Trophoblast cell (in vitro differentiated cells and primary cell): ENCODE measurements around the gene YPEL4.
A peak's percentile ranks its signal among the peaks of the same experiment; 100 is the strongest.

Source experiments
- DNase-seq, 2 donors: peaks; one replicate each; pipeline ENCODE4 v3.0.0-alpha.2; 2016
- H2AFZ ChIP-seq: 2 replicates; pipeline ENCODE4 v1.6.1; 2013; ENCODE audit warnings: low read length, moderate library complexity, mild to moderate bottlenecking; ENCODE audit not compliant: insufficient read depth, poor library complexity
- H2AK5ac ChIP-seq: 2 replicates; pipeline ENCODE4 v1.6.1; 2013; ENCODE audit warnings: mild to moderate bottlenecking, low read length
- H2BK120ac ChIP-seq: 2 replicates; pipeline ENCODE4 v1.6.1; 2013; ENCODE audit warnings: low read length, mild to moderate bottlenecking, moderate library complexity; ENCODE audit not compliant: insufficient read depth, poor library complexity
- H2BK12ac ChIP-seq: 2 replicates; pipeline ENCODE4 v1.6.1; 2013; ENCODE audit warnings: mild to moderate bottlenecking, low read length, moderate library complexity
- H2BK5ac ChIP-seq: 2 replicates; pipeline ENCODE4 v1.6.1; 2013; ENCODE audit warnings: low read length, low read depth, moderate library complexity, mild to moderate bottlenecking; ENCODE audit not compliant: poor library complexity
- H3K14ac ChIP-seq: 2 replicates; pipeline ENCODE4 v1.6.1; 2013; ENCODE audit warnings: mild to moderate bottlenecking, low read length
- H3K18ac ChIP-seq: 2 replicates; pipeline ENCODE4 v1.6.1; 2013; ENCODE audit warnings: mild to moderate bottlenecking, low read length
- H3K23ac ChIP-seq: 2 replicates; pipeline ENCODE4 v1.6.1; 2013; ENCODE audit warnings: low read length
- H3K27ac ChIP-seq: 2 replicates; pipeline ENCODE4 v1.5.1; 2013; ENCODE audit warnings: low read depth, mild to moderate bottlenecking, inconsistent platforms, low read length, moderate library complexity
- H3K27me3 ChIP-seq: 2 replicates; pipeline ENCODE4 v1.6.1; 2013; ENCODE audit warnings: inconsistent platforms, mild to moderate bottlenecking, low read length, moderate library complexity; ENCODE audit not compliant: insufficient read depth
- H3K36me3 ChIP-seq, 2 experiments: 1 replicate in 1 of 2; 2 replicates in 1 of 2; pipeline ENCODE4 v1.6.1; 2013; ENCODE audit warnings: low read length in 2 of 2, mild to moderate bottlenecking in 2 of 2, moderate library complexity in 1 of 2; ENCODE audit not compliant: insufficient read depth in 2 of 2, control insufficient read depth in 1 of 2
- H3K4ac ChIP-seq: 2 replicates; pipeline ENCODE4 v1.6.1; 2013; ENCODE audit warnings: low read depth, mild to moderate bottlenecking, low read length, moderate library complexity
- H3K4me1 ChIP-seq, 2 experiments: 1 replicate in 1 of 2; 2 replicates in 1 of 2; pipeline ENCODE4 v1.6.1; 2013; ENCODE audit warnings: low read length in 2 of 2, mild to moderate bottlenecking in 2 of 2, moderate library complexity in 1 of 2; ENCODE audit not compliant: insufficient read depth in 2 of 2, control insufficient read depth in 1 of 2
- H3K4me2 ChIP-seq: 2 replicates; pipeline ENCODE4 v1.6.1; 2013; ENCODE audit warnings: inconsistent platforms, mild to moderate bottlenecking, low read length, moderate library complexity
- H3K4me3 ChIP-seq: 2 replicates; pipeline ENCODE4 v1.5.1; 2013; ENCODE audit warnings: mild to moderate bottlenecking, low read depth, low read length, inconsistent platforms
- H3K79me1 ChIP-seq: one replicate; pipeline ENCODE4 v1.6.1; 2013; ENCODE audit warnings: low read length
- H3K79me2 ChIP-seq: 2 replicates; pipeline ENCODE4 v1.6.1; 2013; ENCODE audit warnings: low read length, mild to moderate bottlenecking; ENCODE audit not compliant: control insufficient read depth, insufficient read depth, poor library complexity
- H3K9ac ChIP-seq: 2 replicates; pipeline ENCODE4 v1.6.1; 2013; ENCODE audit warnings: mild to moderate bottlenecking, low read length
- H3K9me3 ChIP-seq: 2 replicates; pipeline ENCODE4 v1.6.1; 2013; ENCODE audit warnings: low read depth, mild to moderate bottlenecking, control low read depth, inconsistent platforms, low read length; ENCODE audit not compliant: insufficient read depth
- H4K12ac ChIP-seq: 2 replicates; pipeline ENCODE4 v1.6.1; 2013; ENCODE audit warnings: low read depth, mild to moderate bottlenecking, low read length, moderate library complexity
- H4K8ac ChIP-seq: 2 replicates; pipeline ENCODE4 v1.6.1; 2013; ENCODE audit warnings: low read depth, mild to moderate bottlenecking, low read length, moderate library complexity
- H4K91ac ChIP-seq: one replicate; pipeline ENCODE4 v1.6.1; 2013; ENCODE audit warnings: low read depth, mild to moderate bottlenecking, low read length, moderate library complexity
- WGBS: extraction: QIAGEN DNeasy Blood & Tissue Kit; methylation state at CpG from one replicate; pipeline ENCODE4 v1.1.7; 2013; ENCODE audit warnings: missing lambda C conversion rate; ENCODE audit not compliant: insufficient read length, insufficient coverage; ENCODE audit errors: extremely low coverage; 5-methylcytosine and 5-hydroxymethylcytosine counted together

The YPEL4 gene

DNA sequence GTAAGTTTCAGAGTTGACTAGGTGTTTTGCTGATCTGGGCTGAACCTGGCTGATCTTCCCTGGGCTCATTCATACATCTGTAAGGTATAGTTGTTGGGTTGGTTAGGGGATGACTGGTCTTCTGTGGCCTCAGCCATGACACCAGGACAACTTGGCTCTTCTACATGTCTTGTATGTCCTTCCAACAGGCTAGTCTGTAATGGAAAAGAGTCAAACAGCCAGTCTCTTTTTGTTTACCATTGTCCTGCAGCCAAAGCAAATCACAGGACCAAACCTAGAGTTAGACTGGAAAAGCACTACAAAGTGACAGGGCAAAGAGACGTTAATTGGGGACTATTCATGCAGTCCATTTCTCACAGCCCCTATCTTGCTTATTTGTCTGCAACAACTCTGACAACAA lies 34.4 kb downstream of the YPEL4 start:
- no peak overlapping the region for H3K4ac ChIP-seq
- WGBS = no CpG with 5 or more reads among the region's 1 CpG
- H2AFZ ChIP-seq = no peak overlapping the region
- H3K9me3 ChIP-seq = no peaks in the 10 kb centered on the region
- H2AK5ac ChIP-seq = no peak overlapping the region
- peaks cover 0 to 2% of the 10 kb centered on the region in 2 experiments for H3K36me3 ChIP-seq
- H4K8ac ChIP-seq = no peak overlapping the region
- DNase-seq = no peak
- no peak overlapping the region for H3K4me3 ChIP-seq
- no peaks in the 10 kb centered on the region for H3K79me1 ChIP-seq
- H3K18ac ChIP-seq = no peak overlapping the region
- H3K27me3 ChIP-seq = no peaks in the 10 kb centered on the region
- no peak overlapping the region for H3K27ac ChIP-seq
- H2BK120ac ChIP-seq = no peak overlapping the region
- no peak overlapping the region for H2BK5ac ChIP-seq
- H4K12ac ChIP-seq = no peak overlapping the region
- no peak overlapping the region for H4K91ac ChIP-seq
- H3K4me2 ChIP-seq = no peak overlapping the region
- no peak overlapping the region for H3K9ac ChIP-seq
- no peaks in the 10 kb centered on the region for H3K79me2 ChIP-seq
- no peaks in the 10 kb centered on the region for H3K4me1 ChIP-seq
- H3K14ac ChIP-seq = no peak overlapping the region
- no peak overlapping the region for H3K23ac ChIP-seq
- H2BK12ac ChIP-seq = no peak overlapping the region

DNA sequence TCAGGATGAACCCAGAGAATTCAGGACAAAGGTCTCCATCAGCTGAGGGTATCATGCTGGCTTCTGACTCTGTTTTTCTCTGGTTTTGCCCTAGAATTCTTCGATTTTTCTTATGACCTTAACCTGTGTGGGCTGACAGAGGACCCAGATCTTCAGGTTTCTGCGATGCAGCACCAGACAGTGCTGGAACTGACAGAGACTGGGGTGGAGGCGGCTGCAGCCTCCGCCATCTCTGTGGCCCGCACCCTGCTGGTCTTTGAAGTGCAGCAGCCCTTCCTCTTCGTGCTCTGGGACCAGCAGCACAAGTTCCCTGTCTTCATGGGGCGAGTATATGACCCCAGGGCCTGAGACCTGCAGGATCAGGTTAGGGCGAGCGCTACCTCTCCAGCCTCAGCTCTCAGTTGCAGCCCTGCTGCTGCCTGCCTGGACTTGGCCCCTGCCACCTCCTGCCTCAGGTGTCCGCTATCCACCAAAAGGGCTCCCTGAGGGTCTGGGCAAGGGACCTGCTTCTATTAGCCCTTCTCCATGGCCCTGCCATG lies 35.4 kb downstream of the YPEL4 start:
- Histone ChIP-seq H3K14ac (no peak overlapping the region), H4K12ac (no peak overlapping the region), H3K4ac (no peak overlapping the region), H3K4me2 (no peak overlapping the region), H4K8ac (no peak overlapping the region), H2AK5ac (no peak overlapping the region), H4K91ac (no peak overlapping the region), H3K4me3 (no peak overlapping the region), H3K27ac (no peak overlapping the region), H3K9ac (no peak overlapping the region), H3K27me3 (no peaks in the 10 kb centered on the region), H3K9me3 (no peaks in the 10 kb centered on the region), H3K4me1 (no peaks in the 10 kb centered on the region), H2AFZ (no peak overlapping the region), H3K79me1 (no peaks in the 10 kb centered on the region), H2BK120ac (no peak overlapping the region), H2BK5ac (no peak overlapping the region), H2BK12ac (no peak overlapping the region), H3K36me3 (peaks cover 0 to 2% of the 10 kb centered on the region in 2 experiments), H3K23ac (no peak overlapping the region), H3K79me2 (no peaks in the 10 kb centered on the region), H3K18ac (no peak overlapping the region)
- WGBS = no CpG with 5 or more reads among the region's 10 CpGs
- DNase-seq = peak; percentile 77 to 80

- H3K14ac ChIP-seq = no peak overlapping the region
- no peak overlapping the region for H2BK120ac ChIP-seq
Measured at GRCh38 chr11:57610170-57610569, 39.5 kb downstream of the YPEL4 start.

GRCh38 chr11:57605028-57605420 lies 44.7 kb downstream of the YPEL4 start:
- H3K23ac ChIP-seq = no peak overlapping the region
- no peaks in the 10 kb centered on the region for H3K36me3 ChIP-seq
- no peak overlapping the region for H3K18ac ChIP-seq
- H4K12ac ChIP-seq = no peak overlapping the region
- no peak overlapping the region for H3K27ac ChIP-seq
- no peak overlapping the region for H4K91ac ChIP-seq
- H3K79me1 ChIP-seq = peaks cover 3% of the 10 kb centered on the region
- H2BK5ac ChIP-seq = no peak overlapping the region
- no peak overlapping the region for H2AFZ ChIP-seq
- no CpG with 5 or more reads among the region's 5 CpGs for WGBS
- no peak overlapping the region for H3K14ac ChIP-seq
- H4K8ac ChIP-seq = no peak overlapping the region
- no peak overlapping the region for H3K4ac ChIP-seq
- no peaks in the 10 kb centered on the region for H3K27me3 ChIP-seq
- H3K9ac ChIP-seq = no peak overlapping the region
- no peak overlapping the region for H2AK5ac ChIP-seq
- no peak overlapping the region for H2BK12ac ChIP-seq
- no peak overlapping the region for H3K4me2 ChIP-seq
- peak; percentile 69 to 80 for DNase-seq
- no peaks in the 10 kb centered on the region for H3K9me3 ChIP-seq
- H3K79me2 ChIP-seq = no peaks in the 10 kb centered on the region
- peaks cover 5 to 9% of the 10 kb centered on the region in 2 experiments for H3K4me1 ChIP-seq
- no peak overlapping the region for H2BK120ac ChIP-seq
- no peak overlapping the region for H3K4me3 ChIP-seq

More at GRCh38 chr11:57610170-57610569, 39.5 kb downstream of the YPEL4 start:
- Histone ChIP-seq H3K4me3 (no peak overlapping the region), H3K27ac (no peak overlapping the region), H3K79me1 (no peaks in the 10 kb centered on the region), H4K12ac (no peak overlapping the region), H3K9me3 (no peaks in the 10 kb centered on the region), H3K23ac (no peak overlapping the region), H2AK5ac (no peak overlapping the region), H2BK12ac (no peak overlapping the region), H3K36me3 (peaks cover 0 to 2% of the 10 kb centered on the region in 2 experiments), H3K4me1 (no peaks in the 10 kb centered on the region), H3K27me3 (no peaks in the 10 kb centered on the region), H3K79me2 (no peaks in the 10 kb centered on the region), H4K91ac (no peak overlapping the region), H3K4me2 (no peak overlapping the region), H3K9ac (no peak overlapping the region), H3K4ac (no peak overlapping the region), H2AFZ (no peak overlapping the region), H3K18ac (no peak overlapping the region), H4K8ac (no peak overlapping the region), H2BK5ac (no peak overlapping the region)
- no peak for DNase-seq
- no CpG with 5 or more reads among the region's 4 CpGs for WGBS
